HUES64 (cell line): ENCODE results near the gene DOCK6. TPM values are rescaled to one million over a fixed set of nuclear protein-coding genes. Genes with fewer than 3 reads are reported as not detected.
A peak's percentile ranks its signal among the peaks of the same experiment; 100 is the strongest.

Source experiments
- H3K27ac ChIP-seq: 2 replicates; pipeline ENCODE4 v1.7.0; 2013; ENCODE audit warnings: low read depth, low read length, inconsistent platforms
- H3K27me3 ChIP-seq: 2 replicates; pipeline ENCODE4 v1.6.1; 2013; ENCODE audit warnings: mild to moderate bottlenecking, low read length; ENCODE audit not compliant: insufficient read depth
- H3K36me3 ChIP-seq: 2 replicates; pipeline ENCODE4 v1.6.1; 2013; ENCODE audit warnings: mild to moderate bottlenecking, low read length; ENCODE audit not compliant: insufficient read depth
- H3K4me1 ChIP-seq: 2 replicates; pipeline ENCODE4 v1.6.1; 2013; ENCODE audit warnings: mild to moderate bottlenecking, low read length, moderate library complexity; ENCODE audit not compliant: insufficient read depth
- H3K4me3 ChIP-seq: 2 replicates; pipeline ENCODE4 v1.5.1; 2013; ENCODE audit warnings: mild to moderate bottlenecking, low read length, moderate library complexity
- H3K9ac ChIP-seq: 2 replicates; pipeline ENCODE4 v1.6.1; 2013; ENCODE audit warnings: mild to moderate bottlenecking, low read depth, low read length
- H3K9me3 ChIP-seq: 2 replicates; pipeline ENCODE4 v1.6.1; 2013; ENCODE audit warnings: low read depth, low read length; ENCODE audit not compliant: insufficient read depth
- WGBS: fragments of 150-250, 120-280 bp; methylation state at CpG from one replicate; pipeline ENCODE4 v1.1.7; 2013; ENCODE audit warnings: missing lambda C conversion rate; 5-methylcytosine and 5-hydroxymethylcytosine counted together
- polyA plus RNA-seq, 2 experiments: library from polyadenylated mRNA; stranded (reverse); fragments of 50-300 nt; gene quantifications; one replicate each; pipeline ENCODE4 v1.2.3, GENCODE V29; 2013

Gene DOCK6, protein sequence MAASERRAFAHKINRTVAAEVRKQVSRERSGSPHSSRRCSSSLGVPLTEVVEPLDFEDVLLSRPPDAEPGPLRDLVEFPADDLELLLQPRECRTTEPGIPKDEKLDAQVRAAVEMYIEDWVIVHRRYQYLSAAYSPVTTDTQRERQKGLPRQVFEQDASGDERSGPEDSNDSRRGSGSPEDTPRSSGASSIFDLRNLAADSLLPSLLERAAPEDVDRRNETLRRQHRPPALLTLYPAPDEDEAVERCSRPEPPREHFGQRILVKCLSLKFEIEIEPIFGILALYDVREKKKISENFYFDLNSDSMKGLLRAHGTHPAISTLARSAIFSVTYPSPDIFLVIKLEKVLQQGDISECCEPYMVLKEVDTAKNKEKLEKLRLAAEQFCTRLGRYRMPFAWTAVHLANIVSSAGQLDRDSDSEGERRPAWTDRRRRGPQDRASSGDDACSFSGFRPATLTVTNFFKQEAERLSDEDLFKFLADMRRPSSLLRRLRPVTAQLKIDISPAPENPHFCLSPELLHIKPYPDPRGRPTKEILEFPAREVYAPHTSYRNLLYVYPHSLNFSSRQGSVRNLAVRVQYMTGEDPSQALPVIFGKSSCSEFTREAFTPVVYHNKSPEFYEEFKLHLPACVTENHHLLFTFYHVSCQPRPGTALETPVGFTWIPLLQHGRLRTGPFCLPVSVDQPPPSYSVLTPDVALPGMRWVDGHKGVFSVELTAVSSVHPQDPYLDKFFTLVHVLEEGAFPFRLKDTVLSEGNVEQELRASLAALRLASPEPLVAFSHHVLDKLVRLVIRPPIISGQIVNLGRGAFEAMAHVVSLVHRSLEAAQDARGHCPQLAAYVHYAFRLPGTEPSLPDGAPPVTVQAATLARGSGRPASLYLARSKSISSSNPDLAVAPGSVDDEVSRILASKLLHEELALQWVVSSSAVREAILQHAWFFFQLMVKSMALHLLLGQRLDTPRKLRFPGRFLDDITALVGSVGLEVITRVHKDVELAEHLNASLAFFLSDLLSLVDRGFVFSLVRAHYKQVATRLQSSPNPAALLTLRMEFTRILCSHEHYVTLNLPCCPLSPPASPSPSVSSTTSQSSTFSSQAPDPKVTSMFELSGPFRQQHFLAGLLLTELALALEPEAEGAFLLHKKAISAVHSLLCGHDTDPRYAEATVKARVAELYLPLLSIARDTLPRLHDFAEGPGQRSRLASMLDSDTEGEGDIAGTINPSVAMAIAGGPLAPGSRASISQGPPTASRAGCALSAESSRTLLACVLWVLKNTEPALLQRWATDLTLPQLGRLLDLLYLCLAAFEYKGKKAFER (N-terminal part only)
- polyA plus RNA-seq (2013, experiment 1 of 2): 16.9 TPM
- 26.4 TPM for polyA plus RNA-seq (2013, experiment 2 of 2)

DNA sequence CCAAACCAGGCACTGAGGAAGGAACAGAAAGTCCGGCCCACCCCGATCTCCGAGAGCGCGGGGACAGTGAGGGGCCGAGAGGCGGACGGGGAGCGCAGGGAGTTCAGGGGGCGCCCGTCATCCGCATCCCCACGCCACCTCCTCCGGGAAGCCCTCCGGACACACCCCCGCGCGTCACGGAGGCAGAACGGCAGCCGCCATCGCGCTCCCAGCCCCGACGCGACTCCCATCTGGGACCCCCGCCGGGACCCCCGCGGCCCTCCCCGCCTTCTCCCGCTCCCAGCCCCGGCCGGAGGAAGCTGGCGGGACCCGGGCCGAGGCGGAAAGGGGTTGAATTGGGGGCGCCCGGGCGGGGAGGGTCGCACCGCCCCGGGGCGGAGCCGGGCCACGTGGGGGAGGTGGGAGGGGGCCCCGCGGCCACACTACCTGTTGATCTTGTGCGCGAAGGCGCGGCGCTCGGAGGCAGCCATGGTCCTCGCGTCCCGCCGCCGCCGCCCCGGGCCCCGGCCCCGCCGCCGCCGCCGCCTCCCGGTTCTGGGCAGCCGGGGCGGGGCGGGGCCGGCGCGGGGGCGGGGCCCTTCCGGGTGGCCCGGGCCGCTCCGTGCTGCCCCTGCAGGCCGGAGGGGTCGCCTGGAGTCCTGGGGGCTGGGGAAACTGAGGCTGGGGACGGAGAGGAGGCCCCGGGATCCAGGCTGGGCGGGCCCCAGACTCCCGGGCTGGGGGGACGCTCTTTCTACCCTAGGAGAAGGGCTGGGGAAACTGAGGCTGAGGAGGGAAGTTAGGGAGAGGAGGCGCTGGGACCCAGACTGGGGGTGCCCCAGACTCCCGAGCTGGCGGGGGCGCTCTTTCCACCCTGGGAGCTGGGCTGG is at the start of gene DOCK6:
Gene DOCK6 (minus strand): TSS at position 554 of the 869 bp plus-strand sequence. CDS start 84 bp downstream, at position 470.
- Histone ChIP-seq H3K27me3 (no peaks in the 10 kb centered on the region), H3K4me1 (no peaks in the 10 kb centered on the region), H3K4me3 (peak within 1 kb of the TSS; percentile 83), H3K36me3 (no peaks in the 10 kb centered on the region), H3K9me3 (no peaks in the 10 kb centered on the region), H3K27ac (peak within 1 kb of the TSS; percentile 30; the same call in 1 of the 2 replicates), H3K9ac (peak within 1 kb of the TSS; percentile 65)
- 2% methylated on average over 91 of the region's 91 CpGs for WGBS

DNA sequence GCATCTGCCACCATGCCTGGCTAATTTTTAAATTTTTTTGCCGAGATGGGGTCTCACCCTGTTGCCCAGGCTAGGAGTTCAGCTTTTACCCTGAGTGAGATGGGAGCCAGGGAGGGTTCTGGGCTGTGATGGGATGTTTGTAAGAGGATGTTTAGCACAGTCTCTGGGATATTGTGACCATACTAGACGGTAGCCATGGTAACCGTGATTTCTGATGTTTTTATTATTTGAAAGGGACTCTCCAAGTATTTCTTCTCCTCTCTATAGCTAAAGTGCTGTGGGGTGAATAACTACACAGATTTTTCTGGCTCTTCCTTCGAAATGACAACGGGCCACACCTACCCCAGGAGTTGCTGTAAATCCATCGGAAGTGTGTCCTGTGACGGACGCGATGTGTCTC is 44.0 kb upstream of the DOCK6 start:
- H3K4me1 ChIP-seq: no peaks in the 10 kb centered on the region
- no peak overlapping the region for H3K27ac ChIP-seq
- no peaks in the 10 kb centered on the region for H3K27me3 ChIP-seq
- no peaks in the 10 kb centered on the region for H3K9me3 ChIP-seq
- H3K9ac ChIP-seq: no peak overlapping the region
- WGBS: 90% methylated on average over 9 of the region's 9 CpGs
- H3K36me3 ChIP-seq: no peaks in the 10 kb centered on the region
- no peak overlapping the region for H3K4me3 ChIP-seq

DNA sequence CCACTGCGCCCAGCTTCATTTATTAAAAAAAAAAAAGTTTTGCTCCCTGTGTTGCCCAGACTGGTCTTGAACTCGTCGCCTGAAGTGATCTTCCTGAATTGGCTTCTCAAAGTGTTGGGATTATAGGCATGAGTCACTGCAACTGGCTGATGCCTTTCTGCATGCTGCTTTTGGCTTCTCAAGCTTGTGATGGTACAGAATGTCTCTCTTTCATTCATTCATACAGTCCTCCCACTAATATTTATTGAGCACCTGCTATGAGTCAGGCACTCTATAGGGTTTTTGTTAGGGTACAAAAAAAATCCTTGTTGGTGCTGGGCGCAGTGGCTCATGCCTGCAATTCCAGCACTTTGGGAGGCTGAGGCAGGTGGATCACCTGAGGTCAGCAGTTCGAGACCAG is 42.6 kb upstream of the DOCK6 start:
- WGBS: 93% methylated on average over 5 of the region's 5 CpGs
- Histone ChIP-seq H3K4me3 (no peak overlapping the region), H3K4me1 (no peaks in the 10 kb centered on the region), H3K9me3 (no peaks in the 10 kb centered on the region), H3K36me3 (no peaks in the 10 kb centered on the region), H3K27me3 (no peaks in the 10 kb centered on the region), H3K27ac (no peak overlapping the region), H3K9ac (no peak overlapping the region)

DNA sequence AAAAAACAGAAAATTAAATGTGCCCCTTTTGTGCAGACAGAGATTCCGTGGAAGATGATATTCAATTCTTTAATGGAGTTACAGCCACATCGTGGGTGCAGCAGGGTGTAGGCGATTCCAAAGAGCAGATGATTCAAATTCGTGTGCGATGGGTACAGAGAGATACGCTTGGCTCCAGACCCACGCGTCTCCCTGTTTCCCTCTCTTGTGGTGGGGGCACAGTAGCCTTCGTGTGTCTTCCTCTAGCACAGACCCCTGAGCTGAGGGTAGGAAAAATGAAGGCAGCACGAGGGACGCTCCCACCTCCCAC is 38.4 kb upstream of the DOCK6 start:
- Histone ChIP-seq H3K36me3 (no peaks in the 10 kb centered on the region), H3K4me1 (no peaks in the 10 kb centered on the region), H3K4me3 (no peak overlapping the region), H3K9ac (no peak overlapping the region), H3K27ac (no peak overlapping the region), H3K9me3 (no peaks in the 10 kb centered on the region), H3K27me3 (no peaks in the 10 kb centered on the region)
- 85% methylated on average over 10 of the region's 11 CpGs for WGBS

DNA sequence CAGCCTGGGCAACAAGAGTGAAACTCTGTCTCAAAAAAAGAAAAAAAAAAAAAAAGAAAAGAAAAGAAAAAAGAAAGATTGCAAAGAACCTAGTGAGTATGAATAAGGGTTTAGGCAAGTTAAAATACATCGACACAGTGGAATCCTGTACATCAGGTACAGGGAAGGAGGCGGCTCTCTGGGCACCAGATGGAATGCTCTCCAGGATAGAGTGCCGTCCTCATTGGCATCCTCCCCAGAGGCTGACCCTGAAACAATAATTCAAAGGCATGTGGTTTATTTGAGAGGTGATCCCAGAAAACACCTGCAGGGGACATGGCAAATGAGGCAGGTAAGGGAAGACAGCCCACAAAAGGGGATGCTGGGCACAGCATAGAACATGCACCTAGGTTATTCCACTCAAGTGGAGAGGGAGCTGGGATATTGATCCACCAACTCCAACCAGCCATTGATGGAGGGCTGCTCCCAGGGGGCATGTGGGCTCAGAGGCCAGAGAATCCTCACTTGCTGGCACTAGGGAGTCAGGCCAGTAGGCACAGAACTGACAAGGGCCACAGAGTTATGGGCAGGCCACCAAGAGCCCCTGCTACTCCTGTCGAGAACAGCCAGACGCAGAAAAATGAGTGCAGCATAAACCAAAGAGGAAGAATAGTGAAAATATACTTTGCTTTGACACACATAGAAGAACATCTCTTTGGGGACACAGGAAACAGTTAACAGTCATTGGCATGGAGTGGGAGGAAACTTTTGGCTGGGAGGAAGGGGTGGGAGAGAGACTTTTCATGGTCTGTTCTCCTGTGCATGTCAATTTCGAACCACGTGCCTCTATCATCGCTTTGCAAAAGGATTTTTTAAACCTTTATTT is 37.9 kb upstream of the DOCK6 start:
- 92% methylated on average over 8 of the region's 8 CpGs for WGBS
- Histone ChIP-seq H3K36me3 (no peaks in the 10 kb centered on the region), H3K4me1 (no peaks in the 10 kb centered on the region), H3K9me3 (no peaks in the 10 kb centered on the region), H3K4me3 (no peak overlapping the region), H3K27ac (no peak overlapping the region), H3K9ac (no peak overlapping the region), H3K27me3 (no peaks in the 10 kb centered on the region)

DNA sequence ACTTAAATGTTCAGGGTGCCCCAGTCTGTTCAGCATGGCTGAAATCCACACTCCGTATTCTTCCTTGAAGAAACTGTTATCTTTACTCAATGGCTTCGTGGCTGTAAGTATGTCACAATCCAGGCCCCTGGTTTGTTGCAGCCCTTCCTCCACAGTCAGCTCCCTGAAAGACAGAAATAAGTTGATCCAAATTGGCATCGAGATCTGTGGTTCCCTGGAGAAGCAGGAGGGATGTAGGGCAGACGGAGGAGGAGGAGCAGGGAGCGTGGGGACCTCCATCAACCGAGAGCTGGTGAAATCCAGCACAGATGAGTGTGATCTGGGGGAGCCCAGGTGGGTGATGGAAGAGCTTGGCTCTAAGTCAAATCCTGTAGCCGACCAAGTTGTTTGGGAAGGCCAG is 33.9 kb upstream of the DOCK6 start:
- 87% methylated on average over 7 of the region's 7 CpGs for WGBS
- Histone ChIP-seq H3K9me3 (no peaks in the 10 kb centered on the region), H3K4me3 (no peak overlapping the region), H3K9ac (no peak overlapping the region), H3K27ac (no peak overlapping the region), H3K27me3 (no peaks in the 10 kb centered on the region), H3K4me1 (peaks cover 3% of the 10 kb centered on the region; the same call in 1 of the 2 replicates), H3K36me3 (no peaks in the 10 kb centered on the region)

DNA sequence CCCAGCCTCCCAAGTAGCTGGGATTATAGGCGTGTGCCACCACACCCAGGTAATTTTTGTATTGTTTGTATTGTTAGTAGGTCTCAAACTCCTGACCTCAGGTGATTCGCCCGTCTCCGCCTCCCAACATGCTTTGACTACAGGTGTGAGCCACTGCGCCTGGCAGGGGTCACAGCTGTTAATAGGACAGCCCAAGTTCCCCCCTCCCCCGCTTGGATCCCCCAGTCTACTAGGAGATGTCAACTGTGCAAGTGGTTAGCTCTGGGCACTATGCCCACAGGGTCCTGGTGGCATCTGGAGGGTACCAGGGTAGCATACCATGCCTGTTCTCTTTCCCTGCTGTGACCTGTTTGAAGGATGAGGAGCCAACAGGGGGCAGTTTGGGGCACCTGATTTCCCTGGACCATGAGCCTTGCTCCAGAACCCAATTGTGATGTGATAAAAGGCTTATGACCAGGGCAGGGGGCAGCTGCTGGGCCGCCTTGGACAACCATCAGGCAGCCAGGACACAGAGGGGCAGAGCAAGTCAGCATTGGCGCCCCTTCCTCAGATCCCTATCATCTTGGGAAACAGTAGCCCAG is 33.4 kb upstream of the DOCK6 start, which contains the start of gene TSPAN16:
Gene TSPAN16 (plus strand): TSS at position 496 of the 581 bp plus-strand sequence. CDS start 138 bp downstream, outside the sequence.
- 88% methylated on average over 8 of the region's 8 CpGs for WGBS
- Histone ChIP-seq H3K27me3 (no peaks in the 10 kb centered on the region), H3K9ac (no peak within 1 kb of the TSS), H3K4me1 (peaks cover 3% of the 10 kb centered on the region; the same call in 1 of the 2 replicates), H3K9me3 (no peaks in the 10 kb centered on the region), H3K4me3 (no peak within 1 kb of the TSS), H3K27ac (no peak within 1 kb of the TSS), H3K36me3 (no peaks in the 10 kb centered on the region)

DNA sequence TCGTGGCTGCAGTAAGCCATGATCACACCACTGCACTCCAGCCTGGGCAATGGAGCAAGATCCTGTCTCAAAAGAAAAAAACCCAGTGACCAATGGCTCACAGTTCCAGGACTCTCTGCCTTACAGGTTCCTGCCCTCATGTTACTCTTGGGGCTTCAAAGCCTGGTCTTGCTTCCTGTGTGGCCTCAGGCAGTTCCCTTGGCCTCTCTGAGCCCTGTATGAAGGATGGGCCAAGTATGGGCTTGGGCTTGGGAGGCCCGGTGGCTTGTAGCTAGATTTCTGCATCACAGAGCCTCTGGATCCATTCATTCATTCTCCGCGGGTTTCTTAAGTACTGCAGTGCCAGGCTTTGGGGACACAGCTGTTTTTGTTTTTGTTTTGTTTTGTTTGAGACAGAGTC is 32.9 kb upstream of the DOCK6 start:
- Histone ChIP-seq H3K9me3 (no peaks in the 10 kb centered on the region), H3K36me3 (no peaks in the 10 kb centered on the region), H3K4me3 (no peak overlapping the region), H3K4me1 (peaks cover 3% of the 10 kb centered on the region; the same call in 1 of the 2 replicates), H3K27me3 (no peaks in the 10 kb centered on the region), H3K9ac (no peak overlapping the region), H3K27ac (no peak overlapping the region)
- 86% methylated on average over 4 of the region's 4 CpGs for WGBS
